Fibroblast of skin of back (primary cell): ENCODE results near the gene PLCL2.
"Not testable (repeated sequence)": the region's sequence is repeated elsewhere in the genome, so short reads cannot be mapped to it uniquely, and the experiment has no call there.

ENCODE experiments used
- DNase-seq: peaks from one replicate; pipeline ENCODE4 v3.0.0-alpha.2; 2013

The PLCL2 gene

GRCh38 chr3:16978234-16978920 lies 93.6 kb downstream of the PLCL2 start:
- DNase-seq: peak; percentile 73

GRCh38 chr3:16978921-16979271 lies 94.1 kb downstream of the PLCL2 start:
- DNase-seq: no peak

DNA sequence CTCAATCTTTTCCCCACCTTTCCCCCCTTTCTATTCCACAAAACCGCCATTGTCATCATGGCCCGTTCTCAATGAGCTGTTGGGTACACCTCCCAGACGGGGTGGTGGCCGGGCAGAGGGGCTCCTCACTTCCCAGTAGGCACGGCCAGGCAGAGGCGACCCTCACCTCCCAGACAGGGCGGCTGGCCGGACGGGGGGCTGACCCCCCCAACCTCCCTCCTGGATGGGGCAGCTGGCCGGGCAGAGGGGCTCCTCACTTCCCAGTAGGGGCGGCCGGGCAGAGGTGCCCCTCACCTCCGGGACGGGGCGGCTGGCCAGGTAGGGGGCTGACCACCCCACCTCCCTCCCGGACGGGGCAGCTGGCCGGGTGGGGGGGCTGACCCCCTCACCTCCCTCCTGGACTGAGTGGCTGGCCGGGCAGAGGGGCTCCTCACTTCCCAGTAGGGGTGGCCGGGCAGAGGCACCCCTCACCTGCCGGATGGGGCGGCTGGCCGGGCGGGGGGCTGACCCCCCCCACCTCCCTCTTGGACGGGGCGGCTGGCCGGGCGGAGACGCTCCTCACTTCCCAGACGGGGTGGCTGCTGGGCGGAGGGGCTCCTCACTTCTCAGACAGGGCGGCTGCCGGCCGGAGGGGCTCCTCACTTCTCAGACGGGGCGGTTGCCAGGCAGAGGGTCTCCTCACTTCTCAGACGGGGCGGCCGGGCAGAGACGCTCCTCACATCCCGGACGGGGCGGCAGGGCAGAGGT lies 95.2 kb downstream of the PLCL2 start:
- not testable (repeated sequence) for DNase-seq

GRCh38 chr3:16980526-16980925 lies 95.8 kb downstream of the PLCL2 start:
- not testable (repeated sequence) for DNase-seq

- no peak for DNase-seq
Observed at GRCh38 chr3:16982460-16982859, 97.7 kb downstream of the PLCL2 start.

DNA sequence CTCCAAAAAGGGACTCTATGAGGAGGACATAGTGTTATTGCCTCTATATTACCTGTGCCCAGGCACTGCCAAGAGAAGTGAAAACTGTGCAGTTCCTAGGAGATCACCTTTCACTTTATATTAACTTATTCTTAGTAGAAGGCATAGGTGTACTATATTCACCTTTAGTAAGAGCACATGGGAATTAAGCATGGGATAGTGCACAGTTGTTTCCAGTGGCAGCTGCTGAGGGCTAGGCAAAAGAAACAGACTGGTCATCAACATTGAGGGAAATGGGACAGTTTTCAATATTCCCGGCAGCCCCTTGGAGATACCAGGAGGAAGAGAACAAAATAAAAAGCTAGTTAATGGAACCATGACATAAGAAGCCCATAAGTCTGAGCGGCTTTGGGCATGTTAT lies 100.9 kb downstream of the PLCL2 start:
- no peak for DNase-seq

DNA sequence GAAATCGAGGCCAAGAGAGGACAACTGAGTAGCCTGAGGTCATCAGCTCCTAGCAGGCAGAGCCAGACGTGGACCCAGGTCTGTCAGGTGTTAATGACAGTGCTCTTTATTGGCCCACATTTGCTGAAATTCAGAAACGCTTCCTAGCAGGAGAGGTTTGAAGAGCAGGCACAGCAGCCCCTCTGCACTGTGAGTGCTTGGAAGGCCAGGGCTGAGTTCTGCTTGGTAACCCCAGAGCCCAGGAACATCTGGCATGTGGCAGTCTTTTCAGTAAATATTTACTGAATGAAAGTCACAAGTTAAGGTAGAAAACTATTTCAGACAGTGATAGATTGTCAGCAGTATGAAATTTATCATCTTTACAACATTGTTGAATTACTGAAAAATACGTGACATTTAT lies 102.4 kb downstream of the PLCL2 start:
- DNase-seq: no peak

- DNase-seq: no peak
Observed at GRCh38 chr3:16990163-16990562, 105.4 kb downstream of the PLCL2 start.

GRCh38 chr3:16992198-16992597 lies 107.4 kb downstream of the PLCL2 start:
- no peak for DNase-seq

DNA sequence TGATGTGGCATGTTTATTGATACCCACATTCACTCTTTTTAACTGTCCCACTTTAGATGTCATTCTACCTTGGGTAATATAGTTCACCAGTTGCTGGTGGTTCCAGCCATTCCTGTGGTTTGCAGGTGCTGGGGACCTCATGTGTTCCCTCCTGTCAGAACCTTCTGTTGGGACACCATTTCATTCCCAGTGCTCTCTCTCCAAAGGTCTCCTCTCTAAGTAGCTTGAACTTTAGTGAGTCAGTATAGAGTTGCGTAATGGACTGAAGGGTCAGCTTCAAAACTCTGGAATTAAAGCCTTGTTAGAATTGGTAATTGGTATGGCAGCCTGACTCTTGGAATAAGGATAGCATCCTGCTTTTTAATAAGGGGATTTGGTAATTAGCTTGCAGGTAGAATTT lies 108.5 kb downstream of the PLCL2 start:
- DNase-seq: peak; percentile 13

- no peak for DNase-seq
Observed at GRCh38 chr3:16994854-16995525, 110.2 kb downstream of the PLCL2 start.

DNA sequence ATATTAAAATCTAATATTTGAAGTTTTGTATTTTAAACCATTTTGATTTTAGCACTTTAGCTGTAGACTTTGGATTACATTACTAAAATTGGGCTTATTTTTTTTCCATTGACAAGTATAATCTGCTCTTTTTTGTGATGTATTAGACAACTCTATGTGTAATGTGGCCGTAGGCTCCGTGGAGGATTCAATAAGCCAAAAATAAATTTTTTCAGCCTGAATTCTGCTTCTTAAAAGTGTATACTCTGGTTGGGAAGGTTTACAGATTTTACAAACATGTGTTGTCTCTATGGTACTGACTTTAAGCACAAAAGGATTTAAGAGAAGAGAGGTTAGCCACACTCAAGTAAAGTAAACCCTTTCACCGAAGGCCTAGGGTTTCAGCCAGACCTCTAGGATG lies 110.8 kb downstream of the PLCL2 start:
- no peak for DNase-seq

GRCh38 chr3:16998236-16998923 lies 113.6 kb downstream of the PLCL2 start:
- no peak for DNase-seq

GRCh38 chr3:16999161-16999560 lies 114.4 kb downstream of the PLCL2 start:
- peak; percentile 51 for DNase-seq

DNA sequence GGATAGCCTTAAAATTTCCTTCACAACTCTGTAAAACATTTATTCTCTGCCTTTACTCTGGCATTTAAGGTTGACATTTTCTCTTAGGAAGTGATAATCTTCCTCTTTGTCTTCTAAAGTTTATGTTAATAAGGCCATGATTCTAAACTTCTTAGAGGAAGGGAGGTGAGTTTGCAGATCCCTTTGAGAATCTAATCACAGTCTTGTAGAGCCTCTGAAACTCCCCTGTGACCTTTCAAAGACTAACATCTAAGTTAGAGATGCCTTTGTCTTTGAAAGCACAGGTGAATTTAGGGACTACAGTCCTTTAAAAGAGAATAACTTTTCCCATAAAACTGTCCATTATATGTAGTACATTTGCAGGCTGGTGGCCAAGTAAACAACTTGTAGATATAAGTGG lies 115.1 kb downstream of the PLCL2 start:
- no peak for DNase-seq

GRCh38 chr3:17003457-17003856 lies 118.7 kb downstream of the PLCL2 start:
- no peak for DNase-seq

- DNase-seq: no peak
Observed at GRCh38 chr3:17006132-17006852, 121.5 kb downstream of the PLCL2 start.

DNA sequence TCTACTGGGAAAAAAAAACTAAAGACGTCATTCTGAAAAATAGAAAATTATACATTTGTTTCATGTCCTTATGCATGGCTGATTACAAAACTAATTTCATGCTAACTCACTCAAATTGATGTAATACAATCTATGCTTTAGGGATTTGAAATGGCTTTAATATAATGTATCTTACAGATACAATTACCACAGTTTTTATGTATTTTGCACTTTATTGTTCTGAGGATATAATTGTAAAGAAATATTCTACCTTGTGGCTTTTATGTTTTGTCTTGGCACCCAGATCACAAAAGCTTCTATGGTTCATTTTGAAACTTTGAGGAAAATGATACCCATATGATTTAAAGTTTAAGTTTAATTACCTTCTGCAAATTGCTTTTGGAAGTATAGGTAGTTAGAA lies 122.5 kb downstream of the PLCL2 start:
- no peak for DNase-seq

- no peak for DNase-seq
Observed at GRCh38 chr3:17009826-17010225, 125.1 kb downstream of the PLCL2 start.

- no peak for DNase-seq
Observed at GRCh38 chr3:17011728-17012338, 127.1 kb downstream of the PLCL2 start.

- no peak for DNase-seq
Observed at GRCh38 chr3:17013050-17013449, 128.3 kb downstream of the PLCL2 start.

DNA sequence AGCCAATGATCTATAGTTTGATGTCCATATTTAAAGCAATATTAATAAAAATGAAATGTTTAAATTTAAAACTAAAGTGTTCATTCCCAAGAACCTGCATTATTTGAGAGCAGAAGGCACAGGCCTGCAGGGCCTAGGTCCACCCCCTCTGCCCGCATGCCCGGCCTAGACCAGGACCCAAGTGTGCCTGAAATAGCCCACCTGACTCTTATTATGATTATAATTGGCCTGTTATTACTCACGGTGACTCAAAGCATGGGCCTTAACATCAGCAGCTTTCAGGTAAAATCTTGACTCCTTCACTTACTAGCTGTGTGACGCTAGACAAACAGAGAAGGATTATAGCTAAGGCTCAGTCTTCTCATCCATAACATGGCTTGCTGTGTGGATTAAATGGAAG lies 128.8 kb downstream of the PLCL2 start:
- DNase-seq: no peak
